Liver (tissue), 9 donors: ENCODE measurements around the gene EZR. TPM values are rescaled to one million over a fixed set of nuclear protein-coding genes. Genes with fewer than 3 reads are reported as not detected.

Source experiments
- DNase-seq: peaks from one replicate; pipeline ENCODE4 v3.0.0-alpha.2; 2017; ENCODE audit warnings: low spot score
- H3K27ac ChIP-seq, 2 donors: one replicate each; pipeline ENCODE4 v1.7.0; 2013; ENCODE audit warnings: inconsistent platforms in 2 of 2, low read length in 2 of 2, control low read depth in 1 of 2, low read depth in 1 of 2, mild to moderate bottlenecking in 1 of 2
- H3K27me3 ChIP-seq, 4 donors: one replicate each; pipeline versions ENCODE4 v1.6.1 to v1.7.0; 2013; ENCODE audit warnings: low read length in 3 of 4, inconsistent platforms in 1 of 4, mild to moderate bottlenecking in 1 of 4, moderate library complexity in 1 of 4; ENCODE audit not compliant: control insufficient read depth in 4 of 4, insufficient read depth in 4 of 4
- H3K36me3 ChIP-seq, 4 donors: one replicate each; pipeline versions ENCODE4 v1.6.1 to v1.7.0; 2013; ENCODE audit warnings: low read length in 3 of 4, mild to moderate bottlenecking in 3 of 4, low read depth in 1 of 4, moderate library complexity in 1 of 4; ENCODE audit not compliant: control insufficient read depth in 4 of 4, insufficient read depth in 3 of 4
- H3K4me1 ChIP-seq, 4 donors: one replicate each; pipeline versions ENCODE4 v1.6.1 to v1.7.0; 2013; ENCODE audit warnings: low read length in 3 of 4, mild to moderate bottlenecking in 3 of 4, moderate library complexity in 1 of 4; ENCODE audit not compliant: control insufficient read depth in 4 of 4, insufficient read depth in 4 of 4
- H3K4me3 ChIP-seq, 3 donors: one replicate each; pipeline versions ENCODE4 v1.6.1 to v1.7.0; 2013; ENCODE audit warnings: low read length in 3 of 3, control low read depth in 1 of 3, low read depth in 1 of 3, mild to moderate bottlenecking in 1 of 3
- H3K9ac ChIP-seq, 2 donors: one replicate each; pipeline ENCODE4 v1.7.0; 2013; ENCODE audit warnings: low read length in 2 of 2, mild to moderate bottlenecking in 2 of 2, moderate library complexity in 2 of 2, control low read depth in 1 of 2, low read depth in 1 of 2
- H3K9me3 ChIP-seq, 4 donors: one replicate each; pipeline versions ENCODE4 v1.6.1 to v1.7.0; 2013; ENCODE audit warnings: low read length in 3 of 4; ENCODE audit not compliant: control insufficient read depth in 4 of 4
- FOXA1 ChIP-seq: IDR thresholded peaks from 2 replicates; pipeline ENCODE4 v1.6.1; 2016; ENCODE audit warnings: antibody characterized with exemption
- FOXA2 ChIP-seq: IDR thresholded peaks from 2 replicates; pipeline ENCODE4 v1.6.1; 2016; ENCODE audit warnings: antibody characterized with exemption
- GABPA ChIP-seq, 2 donors: IDR thresholded peaks in 1 of 2; conservative IDR thresholded peaks in 1 of 2; 2 replicates each; pipeline ENCODE4 v1.6.1; 2016; ENCODE audit warnings: antibody characterized with exemption in 2 of 2, mild to moderate bottlenecking in 1 of 2, moderate library complexity in 1 of 2
- HNF4A ChIP-seq, 2 donors: conservative IDR thresholded peaks; 2 replicates each; pipeline ENCODE4 v1.6.1; 2016; ENCODE audit warnings: antibody characterized with exemption in 2 of 2, mild to moderate bottlenecking in 2 of 2
- HNF4G ChIP-seq: IDR thresholded peaks from 2 replicates; pipeline ENCODE4 v1.6.1; 2016; ENCODE audit warnings: antibody characterized with exemption
- NR2F2 ChIP-seq: IDR thresholded peaks from 2 replicates; pipeline ENCODE4 v1.6.1; 2016; ENCODE audit warnings: antibody characterized with exemption
- RAD21 ChIP-seq, 2 donors: IDR thresholded peaks; 2 replicates each; pipeline ENCODE4 v1.6.1; 2016; ENCODE audit warnings: antibody characterized with exemption in 2 of 2, mild to moderate bottlenecking in 2 of 2
- RXRA ChIP-seq, 2 donors: IDR thresholded peaks; 2 replicates each; pipeline ENCODE4 v1.6.1; 2017 to 2018; ENCODE audit warnings: antibody characterized with exemption in 2 of 2, mild to moderate bottlenecking in 1 of 2
- SP1 ChIP-seq: IDR thresholded peaks from 2 replicates; pipeline ENCODE4 v1.6.1; 2018; ENCODE audit warnings: antibody characterized with exemption, mild to moderate bottlenecking
- TAF1 ChIP-seq: conservative IDR thresholded peaks from 2 replicates; pipeline ENCODE4 v1.6.1; 2016; ENCODE audit warnings: antibody characterized with exemption, mild to moderate bottlenecking
- YY1 ChIP-seq: IDR thresholded peaks from 2 replicates; pipeline ENCODE4 v1.6.1; 2016; ENCODE audit warnings: antibody characterized with exemption, mild to moderate bottlenecking
- WGBS: extraction: QIAGEN DNeasy Blood & Tissue Kit; methylation state at CpG from one replicate; pipeline ENCODE4 v1.1.7; 2013; 5-methylcytosine and 5-hydroxymethylcytosine counted together
- polyA plus RNA-seq, 2 donors: library from polyadenylated mRNA; stranded (reverse) in 1 of 2; unstranded in 1 of 2; fragments of 200-250 nt in 1 of 2; fragments of >200 nt in 1 of 2; fragmentation: Nextera tagmentation in 1 of 2; extraction: Ambion mirVana in 1 of 2; gene quantifications; one replicate each; pipeline versions ENCODE4 v1.2.1 to v1.2.3, GENCODE V29; 2013 to 2015
- total RNA-seq, 2 donors: library from RNA; depleted of rRNA; stranded (reverse); fragments of >200 nt; gene quantifications; one replicate each; pipeline ENCODE4 v1.2.3, GENCODE V29; 2014
- TF ChIP-seq, protein P1 (sequence below): IDR thresholded peaks from 2 replicates; pipeline ENCODE4 v1.6.1; 2016; ENCODE audit warnings: antibody characterized with exemption
- TF ChIP-seq, protein P2 (sequence below): IDR thresholded peaks from 2 replicates; pipeline ENCODE4 v1.6.1; 2016; ENCODE audit warnings: antibody characterized with exemption
- TF ChIP-seq, protein P3 (sequence below): IDR thresholded peaks from 2 replicates; pipeline ENCODE4 v1.6.1; 2016; ENCODE audit warnings: antibody characterized with exemption, mild to moderate bottlenecking
- TF ChIP-seq, protein P4 (sequence below): IDR thresholded peaks from 2 replicates; pipeline ENCODE4 v1.6.1; 2016; ENCODE audit warnings: antibody characterized with exemption
- donor health status: healthy.
- donor health status: healthy.
- donor health status: healthy.
- donor health status: healthy.
- donor health status: healthy.

Gene EZR
- total and polyA plus RNA-seq, 4 donors, result 22.0 to 35.4 (median 25.4) TPM

DNA sequence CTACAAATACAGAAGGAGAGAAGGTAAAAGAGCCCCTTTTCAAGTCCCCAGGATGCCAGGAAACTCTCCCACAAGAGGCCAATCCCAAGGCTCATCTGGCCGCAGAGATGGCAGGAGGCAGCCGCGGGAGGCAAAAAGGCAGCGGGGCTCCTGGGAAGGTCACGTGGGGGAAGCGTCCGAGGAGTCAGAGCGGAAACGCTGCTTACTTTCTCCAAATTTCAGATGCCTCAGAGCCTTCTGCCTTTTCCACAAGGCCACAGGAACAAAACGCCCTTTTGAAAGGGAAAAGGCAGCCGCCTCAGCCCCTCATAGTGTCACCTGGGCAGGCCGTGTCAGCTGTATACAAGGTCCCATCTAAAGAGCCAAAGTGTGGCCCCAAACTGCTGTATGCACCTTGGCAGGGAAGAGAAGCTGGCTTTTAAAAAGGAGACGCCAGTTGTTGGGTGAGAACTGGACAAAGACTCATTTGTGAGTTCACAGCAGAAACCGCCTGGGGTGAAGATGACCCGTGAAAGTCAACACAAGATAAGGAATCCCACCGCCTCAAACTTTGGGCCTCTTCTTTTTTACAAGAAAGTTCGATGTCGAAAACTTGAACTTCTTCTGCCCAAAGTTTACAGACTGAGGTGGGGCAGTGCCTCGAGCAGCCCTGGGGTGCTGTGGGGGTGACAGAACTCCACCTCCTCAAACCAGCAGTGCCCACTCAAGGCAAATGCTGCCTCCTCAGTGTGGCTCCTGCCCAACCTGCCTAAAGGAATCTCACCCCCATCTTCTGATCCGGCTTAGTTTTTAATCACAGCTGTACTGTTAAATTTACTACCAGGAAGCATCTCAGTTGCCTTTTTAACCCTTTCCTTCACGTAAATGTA is 45.4 kb downstream of the EZR start:
- TF ChIP-seq RXRA (IDR thresholded peaks at IDR 0.05) (no peak), FOXA2 (no peak), YY1 (no peak), GABPA (IDR thresholded peaks at IDR 0.05 in 1 of 2, conservative IDR thresholded peaks at IDR 0.05 in 1 of 2) (no peak), FOXA1 (no peak), TAF1 (no peak), HNF4G (no peak), SP1 (no peak), HNF4A (conservative IDR thresholded peaks at IDR 0.05) (no peak)
- TF ChIP-seq, protein P1, sequence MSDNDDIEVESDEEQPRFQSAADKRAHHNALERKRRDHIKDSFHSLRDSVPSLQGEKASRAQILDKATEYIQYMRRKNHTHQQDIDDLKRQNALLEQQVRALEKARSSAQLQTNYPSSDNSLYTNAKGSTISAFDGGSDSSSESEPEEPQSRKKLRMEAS, result no peak
- TF ChIP-seq, protein P2, sequence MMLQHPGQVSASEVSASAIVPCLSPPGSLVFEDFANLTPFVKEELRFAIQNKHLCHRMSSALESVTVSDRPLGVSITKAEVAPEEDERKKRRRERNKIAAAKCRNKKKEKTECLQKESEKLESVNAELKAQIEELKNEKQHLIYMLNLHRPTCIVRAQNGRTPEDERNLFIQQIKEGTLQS, result no peak
- TF ChIP-seq, protein P3, sequence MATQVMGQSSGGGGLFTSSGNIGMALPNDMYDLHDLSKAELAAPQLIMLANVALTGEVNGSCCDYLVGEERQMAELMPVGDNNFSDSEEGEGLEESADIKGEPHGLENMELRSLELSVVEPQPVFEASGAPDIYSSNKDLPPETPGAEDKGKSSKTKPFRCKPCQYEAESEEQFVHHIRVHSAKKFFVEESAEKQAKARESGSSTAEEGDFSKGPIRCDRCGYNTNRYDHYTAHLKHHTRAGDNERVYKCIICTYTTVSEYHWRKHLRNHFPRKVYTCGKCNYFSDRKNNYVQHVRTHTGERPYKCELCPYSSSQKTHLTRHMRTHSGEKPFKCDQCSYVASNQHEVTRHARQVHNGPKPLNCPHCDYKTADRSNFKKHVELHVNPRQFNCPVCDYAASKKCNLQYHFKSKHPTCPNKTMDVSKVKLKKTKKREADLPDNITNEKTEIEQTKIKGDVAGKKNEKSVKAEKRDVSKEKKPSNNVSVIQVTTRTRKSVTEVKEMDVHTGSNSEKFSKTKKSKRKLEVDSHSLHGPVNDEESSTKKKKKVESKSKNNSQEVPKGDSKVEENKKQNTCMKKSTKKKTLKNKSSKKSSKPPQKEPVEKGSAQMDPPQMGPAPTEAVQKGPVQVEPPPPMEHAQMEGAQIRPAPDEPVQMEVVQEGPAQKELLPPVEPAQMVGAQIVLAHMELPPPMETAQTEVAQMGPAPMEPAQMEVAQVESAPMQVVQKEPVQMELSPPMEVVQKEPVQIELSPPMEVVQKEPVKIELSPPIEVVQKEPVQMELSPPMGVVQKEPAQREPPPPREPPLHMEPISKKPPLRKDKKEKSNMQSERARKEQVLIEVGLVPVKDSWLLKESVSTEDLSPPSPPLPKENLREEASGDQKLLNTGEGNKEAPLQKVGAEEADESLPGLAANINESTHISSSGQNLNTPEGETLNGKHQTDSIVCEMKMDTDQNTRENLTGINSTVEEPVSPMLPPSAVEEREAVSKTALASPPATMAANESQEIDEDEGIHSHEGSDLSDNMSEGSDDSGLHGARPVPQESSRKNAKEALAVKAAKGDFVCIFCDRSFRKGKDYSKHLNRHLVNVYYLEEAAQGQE, result no peak
- Histone ChIP-seq H3K36me3 (peaks cover 18 to 79% (median 69%) of the 10 kb centered on the region in 4 donors), H3K4me1 (no peaks in the 10 kb centered on the region), H3K4me3 (no peak overlapping the region), H3K27me3 (no peaks in the 10 kb centered on the region), H3K9me3 (no peaks in the 10 kb centered on the region), H3K9ac (no peak overlapping the region), H3K27ac (no peak overlapping the region)
- no peak for DNase-seq
- 87% methylated on average over 21 of the region's 21 CpGs for WGBS

DNA sequence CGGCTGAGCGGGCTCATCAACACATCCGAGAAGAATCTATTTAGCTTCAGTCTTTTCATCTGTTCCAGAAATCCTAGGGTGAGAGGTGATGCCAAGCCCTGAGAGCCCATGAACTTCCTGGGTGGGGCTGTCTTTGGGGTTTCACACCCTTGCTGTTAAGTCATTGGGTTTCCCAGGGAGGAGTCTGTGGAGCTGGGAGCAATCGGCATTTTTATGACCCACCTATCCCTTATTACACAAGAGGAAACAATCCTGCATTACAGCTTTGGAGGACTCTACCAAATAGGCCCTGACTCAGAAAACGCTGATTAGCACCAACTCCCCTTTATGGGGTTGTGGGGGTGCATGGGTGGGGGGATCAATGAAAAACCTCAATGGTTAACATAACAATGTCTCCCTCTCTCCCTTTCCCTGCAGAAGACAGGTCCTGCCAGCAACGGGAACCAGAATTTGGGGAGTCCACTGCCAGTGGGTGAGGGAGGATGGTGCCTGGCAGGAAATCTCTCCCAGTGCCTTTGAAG is 46.3 kb downstream of the EZR start:
- TF ChIP-seq TAF1 (no peak), HNF4G (no peak), NR2F2 (no peak), RAD21 (IDR thresholded peaks at IDR 0.05) (no peak), YY1 (no peak), FOXA1 (no peak)
- TF ChIP-seq, protein P4, sequence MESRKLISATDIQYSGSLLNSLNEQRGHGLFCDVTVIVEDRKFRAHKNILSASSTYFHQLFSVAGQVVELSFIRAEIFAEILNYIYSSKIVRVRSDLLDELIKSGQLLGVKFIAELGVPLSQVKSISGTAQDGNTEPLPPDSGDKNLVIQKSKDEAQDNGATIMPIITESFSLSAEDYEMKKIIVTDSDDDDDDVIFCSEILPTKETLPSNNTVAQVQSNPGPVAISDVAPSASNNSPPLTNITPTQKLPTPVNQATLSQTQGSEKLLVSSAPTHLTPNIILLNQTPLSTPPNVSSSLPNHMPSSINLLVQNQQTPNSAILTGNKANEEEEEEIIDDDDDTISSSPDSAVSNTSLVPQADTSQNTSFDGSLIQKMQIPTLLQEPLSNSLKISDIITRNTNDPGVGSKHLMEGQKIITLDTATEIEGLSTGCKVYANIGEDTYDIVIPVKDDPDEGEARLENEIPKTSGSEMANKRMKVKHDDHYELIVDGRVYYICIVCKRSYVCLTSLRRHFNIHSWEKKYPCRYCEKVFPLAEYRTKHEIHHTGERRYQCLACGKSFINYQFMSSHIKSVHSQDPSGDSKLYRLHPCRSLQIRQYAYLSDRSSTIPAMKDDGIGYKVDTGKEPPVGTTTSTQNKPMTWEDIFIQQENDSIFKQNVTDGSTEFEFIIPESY, result no peak
- H3K27ac ChIP-seq, result no peak overlapping the region
- no peaks in the 10 kb centered on the region for H3K27me3 ChIP-seq
- WGBS, result 84% methylated on average over 6 of the region's 6 CpGs
- H3K4me3 ChIP-seq, result no peak overlapping the region
- H3K9me3 ChIP-seq, result no peaks in the 10 kb centered on the region
- no peak for DNase-seq
- H3K4me1 ChIP-seq, result no peaks in the 10 kb centered on the region
- H3K9ac ChIP-seq, result no peak overlapping the region
- peaks cover 22 to 83% (median 73%) of the 10 kb centered on the region in 4 donors for H3K36me3 ChIP-seq
